GM21529 (cell line): Measurements from ENCODE around the gene MAPK11.
"Not testable (repeated sequence)": the region's sequence is repeated elsewhere in the genome, so short reads cannot be mapped to it uniquely, and the experiment has no call there.

ENCODE experiments used
- ATAC-seq: cut with Tn5 transposase; IDR thresholded peaks from one replicate; pipeline ENCODE4 v1.9.1; 2021; ENCODE audit not compliant: unreplicated experiment

MAPK11 gene

GRCh38 chr22:50278956-50279619 is 8.9 kb upstream of the MAPK11 start:
- no peak for ATAC-seq

GRCh38 chr22:50278461-50278860 is 8.3 kb upstream of the MAPK11 start:
- ATAC-seq = no peak

GRCh38 chr22:50277761-50278160 is 7.6 kb upstream of the MAPK11 start:
- no peak for ATAC-seq

GRCh38 chr22:50276143-50276542 is 6.0 kb upstream of the MAPK11 start:
- peak; percentile 65 for ATAC-seq

- ATAC-seq = no peak
These were observed 5.2 kb upstream of the MAPK11 start for GRCh38 chr22:50275181-50276055.

GRCh38 chr22:50274771-50275170 is 4.6 kb upstream of the MAPK11 start:
- ATAC-seq = no peak

GRCh38 chr22:50274311-50274710 is 4.1 kb upstream of the MAPK11 start:
- no peak for ATAC-seq

GRCh38 chr22:50273781-50274180 is 3.6 kb upstream of the MAPK11 start:
- not testable (repeated sequence) for ATAC-seq

- ATAC-seq = not testable (repeated sequence)
These were observed 3.2 kb upstream of the MAPK11 start for GRCh38 chr22:50273352-50273751.

- ATAC-seq = no peak
These were observed 2.0 kb upstream of the MAPK11 start for GRCh38 chr22:50272044-50272802.

GRCh38 chr22:50271519-50271970 is 1.4 kb upstream of the MAPK11 start:
- no peak for ATAC-seq

GRCh38 chr22:50270666-50271394 is 650 bp upstream of the MAPK11 start:
- no peak for ATAC-seq

GRCh38 chr22:50269573-50269969 is 609 bp downstream of the MAPK11 start:
- ATAC-seq = no peak

- ATAC-seq = no peak
These were observed 1.5 kb downstream of the MAPK11 start for GRCh38 chr22:50268655-50269113.

GRCh38 chr22:50267591-50268390 is 2.4 kb downstream of the MAPK11 start:
- no peak for ATAC-seq

GRCh38 chr22:50266994-50267393 is 3.2 kb downstream of the MAPK11 start:
- ATAC-seq = no peak

- ATAC-seq = no peak
These were observed 5.1 kb downstream of the MAPK11 start for GRCh38 chr22:50264946-50265669.

GRCh38 chr22:50264104-50264745 is 6.0 kb downstream of the MAPK11 start:
- ATAC-seq = no peak
